ENCODE data around the gene C1orf167.

The C1orf167 gene

DNA sequence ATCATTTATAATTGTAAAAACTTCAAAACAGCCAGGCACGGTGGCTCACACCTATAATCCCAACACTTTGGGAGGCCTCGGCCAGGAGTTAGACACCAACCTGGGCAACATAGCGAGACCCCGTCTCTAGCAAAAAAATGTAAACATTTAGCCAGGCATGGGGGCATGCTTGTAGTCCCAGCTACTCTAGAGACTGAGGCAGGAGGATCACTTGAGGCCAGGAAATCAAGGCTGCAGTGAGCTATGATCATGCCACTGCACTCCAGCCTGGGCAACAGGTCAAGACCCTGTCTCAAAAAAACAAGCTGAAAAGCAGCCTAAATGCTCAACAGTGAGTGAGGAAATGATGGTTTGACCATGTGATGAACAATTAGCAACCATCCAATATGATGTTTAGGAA, 7.3 kb downstream of the C1orf167 start:
- Histone ChIP-seq H3K9me3 (ENCODE audit: low read length) (no peaks in the 10 kb centered on the region), H3K4me1 (ENCODE audit: insufficient read depth, low read length, severe bottlenecking) (peaks cover 5% of the 10 kb centered on the region), H3K27ac (ENCODE audit: low read depth, low read length, poor library complexity, severe bottlenecking) (no peak overlapping the region), H3K36me3 (ENCODE audit: insufficient read depth, low read length) (no peaks in the 10 kb centered on the region), H2AFZ (ENCODE audit: low read length) (no peak overlapping the region), H4K20me1 (ENCODE audit: insufficient read depth, low read length) (no peaks in the 10 kb centered on the region), H3K79me2 (ENCODE audit: insufficient read depth, low read length) (no peaks in the 10 kb centered on the region), H3K9me2 (ENCODE audit: low read depth, low read length) (no peaks in the 10 kb centered on the region), H3K27me3 (ENCODE audit: insufficient read depth, low read length) (no peaks in the 10 kb centered on the region), H3K4me3 (ENCODE audit: low read depth, low read length, poor library complexity, severe bottlenecking) (no peak overlapping the region), H3F3A (ENCODE audit: insufficient read depth, low read length) (no peaks in the 10 kb centered on the region), H3K9ac (ENCODE audit: low read length) (no peak overlapping the region), H3K4me2 (ENCODE audit: low read length) (no peak overlapping the region)
- TF ChIP-seq EZH2 (IDR thresholded peaks at IDR 0.05; ENCODE audit: borderline replicate concordance, low read length): no peak
- TF ChIP-seq, protein P1, sequence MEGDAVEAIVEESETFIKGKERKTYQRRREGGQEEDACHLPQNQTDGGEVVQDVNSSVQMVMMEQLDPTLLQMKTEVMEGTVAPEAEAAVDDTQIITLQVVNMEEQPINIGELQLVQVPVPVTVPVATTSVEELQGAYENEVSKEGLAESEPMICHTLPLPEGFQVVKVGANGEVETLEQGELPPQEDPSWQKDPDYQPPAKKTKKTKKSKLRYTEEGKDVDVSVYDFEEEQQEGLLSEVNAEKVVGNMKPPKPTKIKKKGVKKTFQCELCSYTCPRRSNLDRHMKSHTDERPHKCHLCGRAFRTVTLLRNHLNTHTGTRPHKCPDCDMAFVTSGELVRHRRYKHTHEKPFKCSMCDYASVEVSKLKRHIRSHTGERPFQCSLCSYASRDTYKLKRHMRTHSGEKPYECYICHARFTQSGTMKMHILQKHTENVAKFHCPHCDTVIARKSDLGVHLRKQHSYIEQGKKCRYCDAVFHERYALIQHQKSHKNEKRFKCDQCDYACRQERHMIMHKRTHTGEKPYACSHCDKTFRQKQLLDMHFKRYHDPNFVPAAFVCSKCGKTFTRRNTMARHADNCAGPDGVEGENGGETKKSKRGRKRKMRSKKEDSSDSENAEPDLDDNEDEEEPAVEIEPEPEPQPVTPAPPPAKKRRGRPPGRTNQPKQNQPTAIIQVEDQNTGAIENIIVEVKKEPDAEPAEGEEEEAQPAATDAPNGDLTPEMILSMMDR (IDR thresholded peaks at IDR 0.05; ENCODE audit: low read length): no peak

DNA sequence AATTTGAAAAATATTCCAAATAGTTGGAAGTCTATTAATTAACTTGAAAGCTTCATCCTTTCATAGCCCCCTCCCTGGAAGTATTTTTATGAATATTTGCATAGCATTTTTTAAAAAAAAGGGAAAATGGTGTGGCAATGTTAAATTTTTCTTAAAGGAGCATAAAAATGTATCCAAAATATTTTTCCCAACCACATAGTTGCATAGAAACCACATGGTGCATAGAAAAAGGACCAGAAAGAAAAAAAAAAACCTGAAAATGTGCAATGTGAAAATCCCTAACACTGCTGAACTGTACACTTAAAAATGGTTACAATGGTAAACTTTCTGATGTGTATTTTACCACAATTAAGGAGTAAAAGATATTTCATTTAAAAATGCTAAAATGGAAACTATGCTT, 8.0 kb downstream of the C1orf167 start:
- H3K27ac ChIP-seq (ENCODE audit: low read depth, low read length, poor library complexity, severe bottlenecking): no peak overlapping the region
- peaks cover 5% of the 10 kb centered on the region for H3K4me1 ChIP-seq (ENCODE audit: insufficient read depth, low read length, severe bottlenecking)
- no peaks in the 10 kb centered on the region for H3K36me3 ChIP-seq (ENCODE audit: insufficient read depth, low read length)
- H4K20me1 ChIP-seq (ENCODE audit: insufficient read depth, low read length): no peaks in the 10 kb centered on the region
- no peaks in the 10 kb centered on the region for H3K9me2 ChIP-seq (ENCODE audit: low read depth, low read length)
- no peaks in the 10 kb centered on the region for H3K9me3 ChIP-seq (ENCODE audit: low read length)
- H2AFZ ChIP-seq (ENCODE audit: low read length): no peak overlapping the region
- no peak for TF ChIP-seq EZH2 (IDR thresholded peaks at IDR 0.05; ENCODE audit: borderline replicate concordance, low read length)
- TF ChIP-seq, protein P1 (IDR thresholded peaks at IDR 0.05; ENCODE audit: low read length): no peak
- no peak overlapping the region for H3K4me2 ChIP-seq (ENCODE audit: low read length)
- no peaks in the 10 kb centered on the region for H3F3A ChIP-seq (ENCODE audit: insufficient read depth, low read length)
- H3K27me3 ChIP-seq (ENCODE audit: insufficient read depth, low read length): no peaks in the 10 kb centered on the region
- no peak overlapping the region for H3K9ac ChIP-seq (ENCODE audit: low read length)
- no peak overlapping the region for H3K4me3 ChIP-seq (ENCODE audit: low read depth, low read length, poor library complexity, severe bottlenecking)
- H3K79me2 ChIP-seq (ENCODE audit: insufficient read depth, low read length): no peaks in the 10 kb centered on the region

DNA sequence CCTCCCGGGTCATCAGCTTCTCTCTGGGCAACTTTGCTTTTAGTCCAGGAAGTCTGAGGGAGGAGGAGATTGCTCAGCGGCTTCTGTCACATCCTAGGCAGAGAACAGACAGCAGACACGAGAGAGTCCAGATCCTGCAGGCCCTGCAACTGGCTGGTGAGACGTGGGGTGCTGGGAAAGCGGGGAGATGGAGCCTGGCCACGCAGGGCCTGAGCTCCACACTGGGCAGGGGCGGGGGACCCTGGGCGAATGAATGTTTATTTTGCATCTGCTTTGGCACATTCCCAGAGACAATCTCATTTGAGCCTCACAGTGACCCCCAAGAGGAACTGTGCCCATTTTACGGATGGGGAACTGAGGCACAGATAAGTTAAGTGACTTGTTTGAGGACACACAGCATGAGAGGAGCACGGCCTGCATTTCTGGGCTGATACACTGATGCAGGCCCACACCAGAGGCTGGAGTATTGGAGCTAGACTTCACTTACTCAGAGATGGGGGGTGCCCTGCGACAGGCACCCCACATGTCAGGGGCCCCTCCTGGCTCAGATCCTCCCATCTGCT, 9.6 kb downstream of the C1orf167 start:
- Histone ChIP-seq H3K9ac (ENCODE audit: low read length) (no peak overlapping the region), H3K27me3 (ENCODE audit: insufficient read depth, low read length) (no peaks in the 10 kb centered on the region), H3K9me3 (ENCODE audit: low read length) (no peaks in the 10 kb centered on the region), H3K36me3 (ENCODE audit: insufficient read depth, low read length) (no peaks in the 10 kb centered on the region), H4K20me1 (ENCODE audit: insufficient read depth, low read length) (no peaks in the 10 kb centered on the region), H3K4me1 (ENCODE audit: insufficient read depth, low read length, severe bottlenecking) (peaks cover 5% of the 10 kb centered on the region), H3K9me2 (ENCODE audit: low read depth, low read length) (no peaks in the 10 kb centered on the region), H3K79me2 (ENCODE audit: insufficient read depth, low read length) (no peaks in the 10 kb centered on the region), H3K4me3 (ENCODE audit: low read depth, low read length, poor library complexity, severe bottlenecking) (no peak overlapping the region), H3F3A (ENCODE audit: insufficient read depth, low read length) (no peaks in the 10 kb centered on the region), H3K4me2 (ENCODE audit: low read length) (no peak overlapping the region), H3K27ac (ENCODE audit: low read depth, low read length, poor library complexity, severe bottlenecking) (no peak overlapping the region), H2AFZ (ENCODE audit: low read length) (no peak overlapping the region)
- TF ChIP-seq, protein P1 (IDR thresholded peaks at IDR 0.05; ENCODE audit: low read length): no peak
- TF ChIP-seq EZH2 (IDR thresholded peaks at IDR 0.05; ENCODE audit: borderline replicate concordance, low read length): no peak
